Measurements from ENCODE around the gene EFCAB11.
A peak's percentile ranks its signal among the peaks of the same experiment; 100 is the strongest.

EFCAB11 gene

GRCh38 chr14:89806451-89806850 lies 148.1 kb downstream of the EFCAB11 start:
- TF ChIP-seq CTCF (IDR thresholded peaks at IDR 0.05; ENCODE audit: low read length, missing control alignments): no peak
- no peak overlapping the region for H3K4me3 ChIP-seq (replicated peaks; ENCODE audit: low read depth, low read length)
- DNase-seq (ENCODE audit: low read depth): no peak

- TF ChIP-seq CTCF (IDR thresholded peaks at IDR 0.05; ENCODE audit: low read length, missing control alignments): no peak
- no peak for DNase-seq (ENCODE audit: low read depth)
- H3K4me3 ChIP-seq (replicated peaks; ENCODE audit: low read depth, low read length): no peak overlapping the region
These were observed 149.0 kb downstream of the EFCAB11 start for GRCh38 chr14:89805501-89805900.

GRCh38 chr14:89803542-89803941 lies 151.0 kb downstream of the EFCAB11 start:
- TF ChIP-seq CTCF (IDR thresholded peaks at IDR 0.05; ENCODE audit: low read length, missing control alignments): no peak
- no peak for DNase-seq (ENCODE audit: low read depth)
- H3K4me3 ChIP-seq (replicated peaks; ENCODE audit: low read depth, low read length): no peak overlapping the region

GRCh38 chr14:89801136-89801535 lies 153.4 kb downstream of the EFCAB11 start:
- no peak overlapping the region for H3K4me3 ChIP-seq (replicated peaks; ENCODE audit: low read depth, low read length)
- no peak for DNase-seq (ENCODE audit: low read depth)
- TF ChIP-seq CTCF (IDR thresholded peaks at IDR 0.05; ENCODE audit: low read length, missing control alignments): no peak

- no peak for DNase-seq (ENCODE audit: low read depth)
- TF ChIP-seq CTCF (IDR thresholded peaks at IDR 0.05; ENCODE audit: low read length, missing control alignments): no peak
- H3K4me3 ChIP-seq (replicated peaks; ENCODE audit: low read depth, low read length): no peak overlapping the region
These were observed 156.2 kb downstream of the EFCAB11 start for GRCh38 chr14:89798212-89798773.

- TF ChIP-seq CTCF (IDR thresholded peaks at IDR 0.05; ENCODE audit: low read length, missing control alignments): no peak
- H3K4me3 ChIP-seq (replicated peaks; ENCODE audit: low read depth, low read length): no peak overlapping the region
- DNase-seq (ENCODE audit: low read depth): no peak
These were observed 157.4 kb downstream of the EFCAB11 start for GRCh38 chr14:89797148-89797547.

- DNase-seq (ENCODE audit: low read depth): peak; percentile 45
- no peak overlapping the region for H3K4me3 ChIP-seq (replicated peaks; ENCODE audit: low read depth, low read length)
- TF ChIP-seq CTCF (IDR thresholded peaks at IDR 0.05; ENCODE audit: low read length, missing control alignments): no peak
These were observed 160.4 kb downstream of the EFCAB11 start for GRCh38 chr14:89794096-89794495.

Measured in fibroblast of pulmonary artery (primary cell).